Endothelial cell (in vitro differentiated cells): ENCODE results near the gene RRAGB. TPM values are rescaled to one million over a fixed set of nuclear protein-coding genes. Genes with fewer than 3 reads are reported as not detected.
"Not testable (repeated sequence)": the region's sequence is repeated elsewhere in the genome, so short reads cannot be mapped to it uniquely, and the experiment has no call there.

Source experiments
- DNase-seq: peaks from one replicate; pipeline ENCODE4 v3.0.0; 2021; ENCODE audit warnings: low spot score
- H3K27ac Mint-ChIP-seq: one replicate; pipeline ENCODE4 v1.8.0; 2021; ENCODE audit warnings: mixed read lengths, inconsistent platforms; ENCODE audit not compliant: unreplicated experiment
- H3K27me3 Mint-ChIP-seq: one replicate; pipeline ENCODE4 v1.8.0; 2021; ENCODE audit warnings: mild to moderate bottlenecking, moderate library complexity, mixed read lengths, inconsistent platforms; ENCODE audit not compliant: unreplicated experiment
- H3K36me3 Mint-ChIP-seq: one replicate; pipeline ENCODE4 v1.8.0; 2021; ENCODE audit warnings: mild to moderate bottlenecking, low read depth, mixed read lengths, inconsistent platforms; ENCODE audit not compliant: unreplicated experiment
- H3K4me1 Mint-ChIP-seq: one replicate; pipeline ENCODE4 v1.8.0; 2021; ENCODE audit warnings: mild to moderate bottlenecking, mixed read lengths, inconsistent platforms; ENCODE audit not compliant: unreplicated experiment
- H3K4me3 Mint-ChIP-seq: one replicate; pipeline ENCODE4 v1.8.0; 2021; ENCODE audit warnings: mild to moderate bottlenecking, mixed read lengths, inconsistent platforms; ENCODE audit not compliant: unreplicated experiment
- H3K9me3 Mint-ChIP-seq: one replicate; pipeline ENCODE4 v1.8.0; 2021; ENCODE audit warnings: mixed read lengths, inconsistent platforms; ENCODE audit not compliant: unreplicated experiment
- long read RNA-seq: library from polyadenylated mRNA; unstranded; transcript quantifications from one replicate; pipeline ENCODE4 v2.0.0, GENCODE V29; 2020; ENCODE audit not compliant: unreplicated experiment
- total RNA-seq: library from RNA; stranded (reverse); fragmentation: NEBNext Ultra II Directional; extraction: Animal tissue kit (Norgen Biotek cat#: 25700); gene quantifications from one replicate; pipeline ENCODE4 v1.2.1, GENCODE V29; 2021; ENCODE audit not compliant: unreplicated experiment
- TF ChIP-seq, protein P1 (sequence below): fragments of 200-600 bp; sonication (generic); IDR thresholded peaks from one replicate; pipeline ENCODE4 v1.5.0; 2021; ENCODE audit warnings: antibody characterized with exemption; ENCODE audit not compliant: unreplicated experiment

The RRAGB gene
- 13.4 TPM for total RNA-seq
- long read RNA-seq, transcript RRAGB-202 (10 exons, 2,061 nt): major isoform, 6 of 9 reads
- long read RNA-seq, partial matches to known transcripts: 3 of 9 reads
- long read RNA-seq, other reads (novel, unspliced or antisense): 0 of 9 reads

DNA sequence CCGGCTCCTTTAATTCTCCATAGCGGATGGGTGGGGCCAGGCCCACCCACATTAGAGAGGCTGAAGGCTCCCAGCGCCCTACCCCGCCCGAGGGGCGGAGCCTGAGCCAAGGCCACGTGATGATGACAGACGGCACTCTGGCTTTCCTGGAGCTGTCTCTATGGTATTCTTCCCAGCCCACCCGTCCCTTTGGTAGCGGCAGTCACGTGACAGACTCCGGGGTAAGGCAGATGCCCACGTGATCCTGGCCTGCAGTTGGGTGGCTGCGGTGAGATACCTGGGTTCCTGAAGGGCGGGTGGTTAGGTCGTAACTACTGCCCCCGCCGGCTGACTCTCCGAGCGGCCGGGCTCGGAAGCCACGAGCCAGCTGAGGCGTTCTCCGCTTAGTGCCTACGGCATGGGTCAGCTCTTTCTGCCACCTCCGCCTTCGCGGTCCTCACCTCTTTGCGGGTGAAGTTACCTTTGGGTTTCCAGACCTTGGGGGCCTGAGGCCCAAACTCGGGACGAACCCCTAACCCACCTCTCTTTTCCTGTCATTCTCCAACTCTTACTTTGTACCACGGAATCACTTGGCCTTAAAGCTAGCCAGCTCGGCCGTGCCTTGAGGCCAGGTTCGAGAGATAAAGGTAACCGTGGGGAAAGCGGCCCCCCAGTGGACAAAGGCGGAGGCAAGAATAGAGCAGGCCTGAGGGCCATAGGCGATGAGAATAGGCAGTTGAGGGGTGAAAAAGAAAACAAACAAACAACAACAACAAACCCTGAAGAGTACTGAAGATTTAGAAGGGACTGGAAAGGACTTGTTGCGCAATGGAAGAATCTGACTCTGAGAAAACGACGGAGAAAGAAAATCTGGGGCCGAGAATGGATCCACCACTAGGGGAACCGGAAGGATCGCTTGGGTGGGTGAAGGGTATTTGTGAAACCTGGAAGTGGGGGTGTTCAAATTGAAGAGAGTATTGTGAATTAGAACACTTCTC, at the start of gene RRAGB:
RRAGB (plus strand) TSS at position 229 of the 977 bp plus-strand sequence; CDS start at position 808, 579 bp downstream.
- TF ChIP-seq, protein P1, sequence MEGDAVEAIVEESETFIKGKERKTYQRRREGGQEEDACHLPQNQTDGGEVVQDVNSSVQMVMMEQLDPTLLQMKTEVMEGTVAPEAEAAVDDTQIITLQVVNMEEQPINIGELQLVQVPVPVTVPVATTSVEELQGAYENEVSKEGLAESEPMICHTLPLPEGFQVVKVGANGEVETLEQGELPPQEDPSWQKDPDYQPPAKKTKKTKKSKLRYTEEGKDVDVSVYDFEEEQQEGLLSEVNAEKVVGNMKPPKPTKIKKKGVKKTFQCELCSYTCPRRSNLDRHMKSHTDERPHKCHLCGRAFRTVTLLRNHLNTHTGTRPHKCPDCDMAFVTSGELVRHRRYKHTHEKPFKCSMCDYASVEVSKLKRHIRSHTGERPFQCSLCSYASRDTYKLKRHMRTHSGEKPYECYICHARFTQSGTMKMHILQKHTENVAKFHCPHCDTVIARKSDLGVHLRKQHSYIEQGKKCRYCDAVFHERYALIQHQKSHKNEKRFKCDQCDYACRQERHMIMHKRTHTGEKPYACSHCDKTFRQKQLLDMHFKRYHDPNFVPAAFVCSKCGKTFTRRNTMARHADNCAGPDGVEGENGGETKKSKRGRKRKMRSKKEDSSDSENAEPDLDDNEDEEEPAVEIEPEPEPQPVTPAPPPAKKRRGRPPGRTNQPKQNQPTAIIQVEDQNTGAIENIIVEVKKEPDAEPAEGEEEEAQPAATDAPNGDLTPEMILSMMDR: peak; percentile 51
- Mint-ChIP-seq H3K9me3 (no peaks in the 10 kb centered on the region), H3K4me3 (peak within 1 kb of the TSS; percentile 93), H3K27ac (peak within 1 kb of the TSS; percentile 82), H3K4me1 (peaks cover 8% of the 10 kb centered on the region), H3K27me3 (peaks cover 1% of the 10 kb centered on the region), H3K36me3 (peaks cover 14% of the 10 kb centered on the region)
- peak; percentile 77 for DNase-seq

- no peaks in the 10 kb centered on the region for H3K4me1 Mint-ChIP-seq
- peaks cover 1% of the 10 kb centered on the region for H3K27me3 Mint-ChIP-seq
- H3K36me3 Mint-ChIP-seq: no peaks in the 10 kb centered on the region
- TF ChIP-seq, protein P1: no peak
- H3K27ac Mint-ChIP-seq: no peak overlapping the region
- H3K9me3 Mint-ChIP-seq: no peaks in the 10 kb centered on the region
- DNase-seq: no peak
- H3K4me3 Mint-ChIP-seq: no peak overlapping the region
These were observed 49.5 kb upstream of the RRAGB start for GRCh38 chrX:55668084-55668483.

DNA sequence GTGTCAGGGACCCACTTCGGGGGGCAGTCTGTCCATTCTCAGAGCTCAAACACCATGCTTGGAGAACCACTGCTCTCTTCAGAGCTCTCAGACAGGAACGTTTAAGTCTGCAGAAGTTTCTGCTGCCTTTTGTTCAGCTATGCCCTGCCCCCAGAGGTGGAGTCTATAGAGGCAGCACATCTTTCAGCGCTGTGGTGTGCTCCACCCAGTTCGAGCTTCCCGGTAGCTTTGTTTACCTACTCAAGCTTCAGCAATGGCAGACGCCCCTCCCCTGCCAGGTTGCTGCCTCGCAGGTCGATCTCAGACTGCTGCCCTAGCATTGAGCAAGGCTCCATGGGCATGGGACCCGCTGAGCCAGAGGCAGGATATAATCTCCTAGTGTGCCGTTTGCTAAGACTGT, 29.0 kb upstream of the RRAGB start:
- not testable (repeated sequence) for DNase-seq, H3K27ac Mint-ChIP-seq, H3K27me3 Mint-ChIP-seq, H3K9me3 Mint-ChIP-seq, H3K36me3 Mint-ChIP-seq, H3K4me1 Mint-ChIP-seq, H3K4me3 Mint-ChIP-seq

GRCh38 chrX:55695227-55696018, 22.1 kb upstream of the RRAGB start:
- TF ChIP-seq, protein P1: no peak
- Mint-ChIP-seq H3K36me3 (no peaks in the 10 kb centered on the region), H3K27ac (no peak overlapping the region), H3K27me3 (no peaks in the 10 kb centered on the region), H3K9me3 (no peaks in the 10 kb centered on the region), H3K4me3 (no peak overlapping the region), H3K4me1 (no peaks in the 10 kb centered on the region)
- DNase-seq: no peak

GRCh38 chrX:55697381-55697780, 20.2 kb upstream of the RRAGB start:
- Mint-ChIP-seq H3K4me1 (no peaks in the 10 kb centered on the region), H3K9me3 (no peaks in the 10 kb centered on the region)

More at GRCh38 chrX:55697381-55697780, 20.2 kb upstream of the RRAGB start:
- Mint-ChIP-seq H3K36me3 (no peaks in the 10 kb centered on the region), H3K4me3 (no peak overlapping the region), H3K27ac (no peak overlapping the region), H3K27me3 (no peaks in the 10 kb centered on the region)
- TF ChIP-seq, protein P1: no peak
- no peak for DNase-seq
